ENCODE measurements around the gene HPD. TPM values are rescaled to one million over a fixed set of nuclear protein-coding genes. Genes with fewer than 3 reads are reported as not detected.

Gene HPD
- total RNA-seq, 1 donor from 2014 or later = 0.79 TPM

GRCh38 chr12:121843236-121843982 is 15.2 kb downstream of the HPD start:
- FAIRE-seq (no peak), DNase-seq (ENCODE audit: low read depth) (no peak)
- Histone ChIP-seq H3K27me3 (ENCODE audit: control insufficient read depth, insufficient read depth, low read length) (no peaks in the 10 kb centered on the region), H3K36me3 (ENCODE audit: control insufficient read depth, insufficient read depth, low read length) (no peaks in the 10 kb centered on the region), H3K4me3 (ENCODE audit: low read depth, low read length) (no peak overlapping the region)
- TF ChIP-seq, protein P1, sequence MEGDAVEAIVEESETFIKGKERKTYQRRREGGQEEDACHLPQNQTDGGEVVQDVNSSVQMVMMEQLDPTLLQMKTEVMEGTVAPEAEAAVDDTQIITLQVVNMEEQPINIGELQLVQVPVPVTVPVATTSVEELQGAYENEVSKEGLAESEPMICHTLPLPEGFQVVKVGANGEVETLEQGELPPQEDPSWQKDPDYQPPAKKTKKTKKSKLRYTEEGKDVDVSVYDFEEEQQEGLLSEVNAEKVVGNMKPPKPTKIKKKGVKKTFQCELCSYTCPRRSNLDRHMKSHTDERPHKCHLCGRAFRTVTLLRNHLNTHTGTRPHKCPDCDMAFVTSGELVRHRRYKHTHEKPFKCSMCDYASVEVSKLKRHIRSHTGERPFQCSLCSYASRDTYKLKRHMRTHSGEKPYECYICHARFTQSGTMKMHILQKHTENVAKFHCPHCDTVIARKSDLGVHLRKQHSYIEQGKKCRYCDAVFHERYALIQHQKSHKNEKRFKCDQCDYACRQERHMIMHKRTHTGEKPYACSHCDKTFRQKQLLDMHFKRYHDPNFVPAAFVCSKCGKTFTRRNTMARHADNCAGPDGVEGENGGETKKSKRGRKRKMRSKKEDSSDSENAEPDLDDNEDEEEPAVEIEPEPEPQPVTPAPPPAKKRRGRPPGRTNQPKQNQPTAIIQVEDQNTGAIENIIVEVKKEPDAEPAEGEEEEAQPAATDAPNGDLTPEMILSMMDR (IDR thresholded peaks at IDR 0.05; ENCODE audit: insufficient read depth, low read length, severe bottlenecking) = no peak

DNA sequence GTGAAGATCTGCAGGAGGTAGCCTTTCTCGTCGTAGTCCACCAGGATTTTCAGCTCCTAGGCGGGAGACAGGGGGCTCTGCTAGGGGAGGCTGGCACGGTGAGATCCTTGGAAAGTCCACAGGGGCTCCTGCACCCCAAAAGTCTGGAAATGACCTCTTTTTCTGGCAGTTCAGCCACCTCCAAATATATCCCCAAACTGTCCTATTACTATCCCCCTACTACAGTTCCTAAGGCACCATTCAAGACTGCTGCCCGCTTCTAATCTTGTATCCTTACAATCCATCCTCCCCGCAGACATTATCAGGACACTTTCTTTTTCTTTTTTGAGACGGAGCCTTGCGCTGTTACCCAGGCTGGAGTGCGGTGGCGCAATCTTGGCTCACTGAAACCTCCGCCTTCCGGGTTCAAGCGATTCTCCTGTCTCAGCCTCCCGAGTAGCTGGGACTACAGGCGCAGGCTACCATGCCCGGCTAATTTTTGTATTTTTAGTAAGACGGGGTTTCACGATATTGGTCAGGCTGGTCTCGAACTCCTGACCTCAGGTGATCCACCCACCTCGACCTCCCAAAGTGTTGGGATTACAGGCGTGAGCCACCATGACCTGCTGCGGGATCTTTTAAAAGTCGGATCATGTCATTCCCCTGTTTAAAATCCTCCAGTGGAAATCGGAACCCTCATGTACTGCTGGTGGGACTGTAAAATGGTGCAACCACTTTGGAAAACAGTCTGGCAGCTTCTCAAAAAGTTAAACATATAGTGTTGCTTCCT is 18.5 kb downstream of the HPD start:
- no peak for FAIRE-seq
- DNase-seq (ENCODE audit: low read depth) = no peak

GRCh38 chr12:121839106-121839992 is 19.3 kb downstream of the HPD start:
- TF ChIP-seq, protein P1 (IDR thresholded peaks at IDR 0.05; ENCODE audit: insufficient read depth, low read length, severe bottlenecking) = peak; percentile 22
- H3K27me3 ChIP-seq (ENCODE audit: control insufficient read depth, insufficient read depth, low read length) = no peaks in the 10 kb centered on the region
- H3K36me3 ChIP-seq (ENCODE audit: control insufficient read depth, insufficient read depth, low read length) = no peaks in the 10 kb centered on the region
- peak overlapping the region; percentile 67 for H3K4me3 ChIP-seq (ENCODE audit: low read depth, low read length)
- DNase-seq (ENCODE audit: low read depth) = peak; percentile 91
- no peak for FAIRE-seq

More for the DNA sequence above, 18.5 kb downstream of the HPD start:
- Histone ChIP-seq H3K27me3 (ENCODE audit: control insufficient read depth, insufficient read depth, low read length) (no peaks in the 10 kb centered on the region), H3K36me3 (ENCODE audit: control insufficient read depth, insufficient read depth, low read length) (no peaks in the 10 kb centered on the region), H3K4me3 (ENCODE audit: low read depth, low read length) (peak overlapping the region; percentile 67)
- TF ChIP-seq, protein P1 (IDR thresholded peaks at IDR 0.05; ENCODE audit: insufficient read depth, low read length, severe bottlenecking) = no peak

DNA sequence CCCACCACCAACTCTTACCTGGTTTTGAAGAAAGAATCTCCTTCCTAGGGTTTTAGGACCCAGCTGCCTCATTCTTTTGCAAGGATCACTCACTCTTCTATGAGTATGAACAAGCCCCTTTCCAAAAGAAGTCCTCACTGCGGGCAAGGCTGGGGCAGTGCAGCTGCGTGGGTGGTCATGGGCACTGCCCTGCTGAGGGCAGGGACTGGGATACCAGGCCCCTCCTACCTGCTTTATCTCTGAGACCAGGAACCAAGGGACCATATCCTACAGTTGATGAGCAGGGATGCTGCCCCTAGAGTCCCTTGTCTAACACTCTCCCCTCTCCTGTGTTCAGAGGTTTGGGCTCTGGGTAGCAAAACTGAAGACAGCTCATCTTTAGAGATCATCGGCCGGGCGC is 20.5 kb downstream of the HPD start:
- TF ChIP-seq, protein P1 (IDR thresholded peaks at IDR 0.05; ENCODE audit: insufficient read depth, low read length, severe bottlenecking) = no peak
- Histone ChIP-seq H3K27me3 (ENCODE audit: control insufficient read depth, insufficient read depth, low read length) (no peaks in the 10 kb centered on the region), H3K36me3 (ENCODE audit: control insufficient read depth, insufficient read depth, low read length) (no peaks in the 10 kb centered on the region), H3K4me3 (ENCODE audit: low read depth, low read length) (no peak overlapping the region)
- DNase-seq (ENCODE audit: low read depth) = peak; percentile 46
- no peak for FAIRE-seq

- H3K4me3 ChIP-seq (ENCODE audit: low read depth, low read length) = no peak overlapping the region
- TF ChIP-seq, protein P1 (IDR thresholded peaks at IDR 0.05; ENCODE audit: insufficient read depth, low read length, severe bottlenecking) = no peak
- no peaks in the 10 kb centered on the region for H3K36me3 ChIP-seq (ENCODE audit: control insufficient read depth, insufficient read depth, low read length)
- FAIRE-seq (no peak), DNase-seq (ENCODE audit: low read depth) (no peak)
- no peaks in the 10 kb centered on the region for H3K27me3 ChIP-seq (ENCODE audit: control insufficient read depth, insufficient read depth, low read length)
Observed at GRCh38 chr12:121837680-121838079, 21.0 kb downstream of the HPD start.
